Activated CD8-positive, alpha-beta T cell treated with anti-CD3 and anti-CD28 coated beads, Interleukin-2, amount 10 ng/mL, durations not matched to agents 7 days and 5 days (primary cell): Measurements from ENCODE around the gene BCAS3. TPM values are rescaled to one million over a fixed set of nuclear protein-coding genes. Genes with fewer than 3 reads are reported as not detected.
A peak's percentile ranks its signal among the peaks of the same experiment; 100 is the strongest.
"Not testable (repeated sequence)": the region's sequence is repeated elsewhere in the genome, so short reads cannot be mapped to it uniquely, and the experiment has no call there.

Source experiments
- ATAC-seq: fragments of 150-1000 bp; cut with Tn5 transposase; one replicate; pipeline ENCODE4 v1.10.0; 2021; ENCODE audit warnings: moderate library complexity
- CTCF ChIA-PET: fragments of 350-600 bp; sonication (Branson Sonifier 250); formaldehyde crosslinking; loops from one replicate; lab custom pipeline; 2021; ENCODE audit warnings: antibody characterized with exemption; lab: Charles Lee
- POLR2A ChIA-PET: fragments of 350-600 bp; sonication (Branson Sonifier 250); formaldehyde crosslinking; loops from one replicate; lab custom pipeline; 2021; ENCODE audit warnings: antibody characterized with exemption; lab: Charles Lee
- DNase-seq: peaks from one replicate; pipeline ENCODE4 v3.0.0-alpha.2; 2020
- H3K27ac Mint-ChIP-seq: one replicate; pipeline ENCODE4 v1.8.0; 2021; ENCODE audit warnings: mild to moderate bottlenecking, mixed read lengths
- H3K27me3 Mint-ChIP-seq: one replicate; pipeline ENCODE4 v1.8.0; 2021; ENCODE audit warnings: low read depth, mixed read lengths
- H3K36me3 Mint-ChIP-seq: one replicate; pipeline ENCODE4 v1.8.0; 2021; ENCODE audit warnings: low read depth, mixed read lengths
- H3K4me1 Mint-ChIP-seq: one replicate; pipeline ENCODE4 v1.8.0; 2021; ENCODE audit warnings: low read depth, mixed read lengths
- H3K4me3 Mint-ChIP-seq: one replicate; pipeline ENCODE4 v1.8.0; 2021; ENCODE audit warnings: mild to moderate bottlenecking, mixed read lengths
- H3K9me3 Mint-ChIP-seq: one replicate; pipeline ENCODE4 v1.8.0; 2022; ENCODE audit warnings: mixed read lengths; ENCODE audit not compliant: insufficient read depth
- total RNA-seq, 2 experiments: library from RNA; stranded (reverse); gene quantifications; one replicate each; pipeline ENCODE4 v1.2.3, GENCODE V29; 2021

BCAS3 gene
- total RNA-seq, 2 experiments from 2014 or later: 13.0 to 16.3 TPM

GRCh38 chr17:60846175-60846574 lies 168.5 kb downstream of the BCAS3 start:
- Mint-ChIP-seq H3K36me3 (no peaks in the 10 kb centered on the region), H3K4me1 (no peaks in the 10 kb centered on the region), H3K27me3 (no peaks in the 10 kb centered on the region), H3K4me3 (no peak overlapping the region), H3K27ac (no peak overlapping the region), H3K9me3 (no peaks in the 10 kb centered on the region)
- DNase-seq: no peak
- ATAC-seq: no peak
- ChIA-PET CTCF (no interaction called here), POLR2A (no interaction called here)

GRCh38 chr17:60851181-60851580 lies 173.5 kb downstream of the BCAS3 start:
- DNase-seq: no peak
- H3K36me3 Mint-ChIP-seq: no peaks in the 10 kb centered on the region
- ChIA-PET CTCF (no interaction called here), POLR2A (no interaction called here)
- ATAC-seq: no peak
- H3K27ac Mint-ChIP-seq: no peak overlapping the region
- no peaks in the 10 kb centered on the region for H3K9me3 Mint-ChIP-seq
- H3K4me1 Mint-ChIP-seq: no peaks in the 10 kb centered on the region
- H3K27me3 Mint-ChIP-seq: no peaks in the 10 kb centered on the region
- no peak overlapping the region for H3K4me3 Mint-ChIP-seq

DNA sequence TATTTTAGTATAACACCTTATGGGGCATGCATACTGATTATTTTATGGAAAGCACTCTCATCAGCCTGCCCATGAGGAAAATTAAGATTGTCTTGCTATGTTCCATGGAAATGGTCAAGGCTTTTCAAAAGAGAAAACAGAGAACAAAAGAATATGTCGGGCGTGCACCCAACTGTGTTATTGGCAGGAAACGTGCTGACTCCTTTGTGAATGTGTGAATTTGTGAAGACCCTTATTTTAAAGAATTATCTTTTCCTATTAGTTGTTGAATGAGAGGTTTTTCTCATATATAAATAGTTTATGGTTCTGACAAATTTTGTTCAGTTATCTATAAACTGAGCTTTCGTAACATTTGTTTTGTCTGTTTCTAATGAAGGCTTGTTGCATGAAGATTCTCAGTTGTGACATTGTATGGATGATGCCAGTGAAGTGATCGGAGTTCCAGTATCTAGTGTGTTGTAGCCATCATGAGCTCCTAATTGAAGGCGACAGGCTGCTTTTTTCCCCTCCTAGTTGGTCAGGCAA lies 180.0 kb downstream of the BCAS3 start:
- Mint-ChIP-seq H3K27me3 (no peaks in the 10 kb centered on the region), H3K36me3 (no peaks in the 10 kb centered on the region)

GRCh38 chr17:60862482-60862881 lies 184.8 kb downstream of the BCAS3 start:
- POLR2A ChIA-PET: no interaction called here
- DNase-seq: no peak
- CTCF ChIA-PET: no interaction called here
- no peaks in the 10 kb centered on the region for H3K27me3 Mint-ChIP-seq
- H3K4me3 Mint-ChIP-seq: no peak overlapping the region
- no peak overlapping the region for H3K27ac Mint-ChIP-seq
- no peak for ATAC-seq
- H3K9me3 Mint-ChIP-seq: no peaks in the 10 kb centered on the region
- H3K36me3 Mint-ChIP-seq: no peaks in the 10 kb centered on the region
- H3K4me1 Mint-ChIP-seq: peaks cover 16% of the 10 kb centered on the region

More for the DNA sequence above, 180.0 kb downstream of the BCAS3 start:
- no peaks in the 10 kb centered on the region for H3K9me3 Mint-ChIP-seq
- CTCF ChIA-PET: interaction anchor here (0.6 kb wide), 1 partner anchor 216 kb away, joined by 3 read pairs; no protein-coding TSS in a partner anchor
- POLR2A ChIA-PET: no interaction called here
- no peak overlapping the region for H3K4me3 Mint-ChIP-seq
- no peaks in the 10 kb centered on the region for H3K4me1 Mint-ChIP-seq
- H3K27ac Mint-ChIP-seq: no peak overlapping the region
- ATAC-seq (no peak), DNase-seq (no peak)

DNA sequence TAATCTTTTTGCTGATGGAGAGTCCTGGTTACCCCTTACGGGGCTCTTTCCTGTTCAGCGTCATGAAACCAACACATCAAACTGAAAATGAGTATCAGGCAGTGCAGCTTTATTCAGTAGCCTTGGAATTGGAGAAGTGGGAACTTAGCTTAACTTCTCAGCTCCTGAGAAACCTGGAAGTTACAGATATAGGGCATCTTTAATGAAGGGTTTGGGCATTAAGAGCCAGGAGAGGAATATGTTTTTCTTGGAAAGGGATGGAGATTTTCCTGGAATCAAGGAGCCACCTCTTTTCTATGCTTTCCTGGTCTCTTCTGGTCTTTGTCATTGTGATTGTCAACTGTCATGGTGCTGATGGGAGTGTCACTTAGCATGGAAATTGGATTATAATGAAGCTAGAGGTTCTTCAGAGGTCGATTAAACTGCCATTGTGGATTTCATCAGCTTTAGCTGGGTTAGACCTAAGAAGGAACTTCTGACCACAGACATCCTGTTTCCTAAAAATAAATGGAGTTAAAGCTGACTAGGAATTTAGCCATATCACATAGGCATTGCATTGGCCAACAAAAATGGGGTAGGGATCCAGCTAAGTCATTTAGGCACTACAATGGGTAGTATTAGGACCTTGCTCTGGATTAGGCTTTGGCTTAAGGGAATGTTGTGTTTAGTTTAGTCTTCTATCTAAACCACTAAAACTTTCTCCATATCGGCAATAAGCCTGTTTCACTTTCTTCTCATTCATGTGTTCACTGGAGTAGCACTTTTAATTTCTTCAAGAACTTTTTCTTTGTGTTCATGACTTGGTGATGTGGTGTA lies 186.4 kb downstream of the BCAS3 start:
- H3K4me1 Mint-ChIP-seq: peaks cover 16% of the 10 kb centered on the region
- ChIA-PET CTCF (no interaction called here), POLR2A (no interaction called here)
- H3K36me3 Mint-ChIP-seq: no peaks in the 10 kb centered on the region
- no peaks in the 10 kb centered on the region for H3K27me3 Mint-ChIP-seq
- DNase-seq (no peak), ATAC-seq (no peak)
- H3K4me3 Mint-ChIP-seq: peak overlapping the region; percentile 20
- peak overlapping the region; percentile 63 for H3K27ac Mint-ChIP-seq
- H3K9me3 Mint-ChIP-seq: no peaks in the 10 kb centered on the region

GRCh38 chr17:60864708-60865005 lies 187.0 kb downstream of the BCAS3 start:
- DNase-seq (no peak), ATAC-seq (no peak)
- CTCF ChIA-PET: no interaction called here
- POLR2A ChIA-PET: no interaction called here
- Mint-ChIP-seq H3K4me1 (peaks cover 16% of the 10 kb centered on the region), H3K36me3 (no peaks in the 10 kb centered on the region), H3K27ac (no peak overlapping the region), H3K4me3 (no peak overlapping the region), H3K9me3 (no peaks in the 10 kb centered on the region), H3K27me3 (no peaks in the 10 kb centered on the region)

GRCh38 chr17:60874772-60875171 lies 197.1 kb downstream of the BCAS3 start:
- ChIA-PET POLR2A (no interaction called here), CTCF (no interaction called here)
- Mint-ChIP-seq H3K4me1 (peaks cover 2% of the 10 kb centered on the region), H3K9me3 (no peaks in the 10 kb centered on the region), H3K4me3 (no peak overlapping the region), H3K36me3 (no peaks in the 10 kb centered on the region), H3K27me3 (no peaks in the 10 kb centered on the region), H3K27ac (no peak overlapping the region)
- ATAC-seq (no peak), DNase-seq (no peak)

- H3K27me3 Mint-ChIP-seq, H3K9me3 Mint-ChIP-seq, CTCF ChIA-PET, H3K27ac Mint-ChIP-seq, DNase-seq, POLR2A ChIA-PET, H3K36me3 Mint-ChIP-seq, ATAC-seq, H3K4me1 Mint-ChIP-seq: not testable (repeated sequence)
- H3K4me3 Mint-ChIP-seq: peak overlapping the region; percentile 50
Observed at GRCh38 chr17:60886731-60887613, 209.3 kb downstream of the BCAS3 start.

DNA sequence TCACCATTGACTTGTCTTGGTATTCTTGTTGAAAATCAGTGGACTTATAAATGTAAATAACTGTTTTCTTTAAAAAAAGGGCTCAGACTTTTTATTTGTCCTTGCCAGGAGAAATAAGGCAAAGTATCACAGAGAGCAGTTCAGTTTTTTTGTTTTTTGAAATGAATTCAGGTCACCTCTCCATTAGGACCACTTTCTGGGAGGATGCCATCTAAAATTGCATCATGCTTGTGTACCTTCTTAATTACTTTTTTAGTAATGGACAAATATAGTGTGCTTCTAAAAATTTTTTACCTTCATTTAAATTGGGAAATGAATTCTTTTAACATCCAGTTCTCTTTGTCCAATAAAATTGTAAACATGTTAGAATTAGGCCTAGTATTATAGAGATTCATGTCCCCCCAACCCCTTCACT lies 210.0 kb downstream of the BCAS3 start:
- ATAC-seq: no peak
- CTCF ChIA-PET: no interaction called here
- Mint-ChIP-seq H3K27ac (no peak overlapping the region), H3K36me3 (no peaks in the 10 kb centered on the region), H3K27me3 (no peaks in the 10 kb centered on the region), H3K4me3 (peak overlapping the region; percentile 50), H3K4me1 (no peaks in the 10 kb centered on the region), H3K9me3 (no peaks in the 10 kb centered on the region)
- DNase-seq: no peak
- POLR2A ChIA-PET: no interaction called here

DNA sequence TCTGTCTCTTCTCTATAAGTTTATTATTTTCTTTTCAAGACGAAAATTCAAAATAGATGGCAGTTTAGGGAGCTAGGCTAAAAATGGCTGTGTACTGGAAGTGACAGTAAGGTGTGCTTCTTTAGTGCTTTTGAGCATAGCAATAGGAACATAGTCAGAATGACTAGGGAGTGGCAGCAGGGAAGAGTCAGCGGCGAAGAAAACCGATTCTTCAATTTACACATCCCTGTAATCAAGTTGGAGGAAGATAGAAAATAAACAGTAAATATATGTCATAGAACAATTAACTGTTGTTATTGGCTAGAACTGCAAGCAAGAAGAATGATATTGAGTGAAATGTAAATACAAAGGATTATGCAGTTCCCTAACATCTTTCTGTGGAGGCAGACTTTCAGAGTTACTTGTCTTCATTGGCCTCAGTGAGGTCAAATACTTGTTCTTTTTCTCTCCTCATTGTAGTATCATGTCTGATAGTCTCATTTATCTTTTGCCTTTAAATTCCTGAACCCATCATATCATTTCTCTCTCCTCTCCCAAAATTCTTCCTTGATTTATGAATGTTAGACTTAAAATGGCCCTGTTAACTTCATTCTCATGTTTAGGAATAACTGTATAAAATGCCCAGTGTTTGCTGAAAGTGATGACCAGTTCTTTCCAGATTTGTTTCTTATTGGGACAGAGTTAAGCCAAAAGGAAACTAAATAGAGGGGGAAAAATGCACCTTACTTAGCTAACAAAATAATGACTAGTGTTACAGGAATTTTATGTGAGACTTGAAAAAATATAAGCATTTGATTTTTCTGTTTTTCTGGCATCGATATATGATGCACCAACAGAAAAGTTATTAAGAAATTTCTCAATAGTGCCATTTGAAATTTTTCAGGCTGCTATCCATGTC lies 211.4 kb downstream of the BCAS3 start:
- Mint-ChIP-seq H3K27me3 (no peaks in the 10 kb centered on the region), H3K36me3 (no peaks in the 10 kb centered on the region), H3K4me3 (no peak overlapping the region), H3K4me1 (no peaks in the 10 kb centered on the region), H3K9me3 (peaks cover 4% of the 10 kb centered on the region), H3K27ac (no peak overlapping the region)
- DNase-seq (no peak), ATAC-seq (no peak)
- ChIA-PET CTCF (no interaction called here), POLR2A (no interaction called here)

DNA sequence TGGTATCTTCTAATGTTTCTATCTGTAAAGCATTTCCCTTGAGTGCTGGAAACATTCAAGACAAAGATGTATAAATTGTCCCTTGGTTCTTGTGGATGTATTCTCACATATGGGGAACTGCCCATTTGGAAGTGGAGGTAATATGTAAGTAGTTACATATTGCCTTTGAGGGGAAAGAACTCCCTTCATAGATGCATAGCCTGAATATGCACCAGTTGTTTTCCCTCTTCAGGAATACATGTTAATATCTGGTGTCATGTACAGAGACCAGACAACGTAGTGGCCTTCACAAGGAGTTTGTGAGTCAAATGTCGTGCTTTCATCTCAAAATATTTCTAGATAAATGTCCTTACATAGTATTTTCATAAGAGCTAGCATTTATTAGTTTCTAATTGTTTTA lies 213.5 kb downstream of the BCAS3 start:
- H3K4me1 Mint-ChIP-seq: no peaks in the 10 kb centered on the region
- peaks cover 4% of the 10 kb centered on the region for H3K9me3 Mint-ChIP-seq
- H3K36me3 Mint-ChIP-seq: no peaks in the 10 kb centered on the region
- ChIA-PET POLR2A (no interaction called here), CTCF (interaction anchor here (1.4 kb wide), 1 partner anchor 171 kb away, joined by 3 read pairs; no protein-coding TSS in a partner anchor)
- H3K27me3 Mint-ChIP-seq: no peaks in the 10 kb centered on the region
- H3K27ac Mint-ChIP-seq: no peak overlapping the region
- no peak for ATAC-seq
- no peak for DNase-seq
- H3K4me3 Mint-ChIP-seq: no peak overlapping the region
